K562 (cell line): Measurements from ENCODE around the gene CNTF. TPM values are rescaled to one million over a fixed set of nuclear protein-coding genes. Genes with fewer than 3 reads are reported as not detected.

Source experiments
- ATAC-seq: fragments of 200-7000 bp; cut with Tn5 transposase; 3 replicates; pipeline ENCODE4 v1.9.1; 2020; ENCODE audit warnings: moderate library complexity
- BruUV-seq: library from RNA; stranded (reverse); fragments of 400-500 nt; replicated peaks from 2 replicates; lab custom pipeline; 2021; lab: Mats Ljungman, UMichigan
- CTCF ChIA-PET: fragments of 300-600 bp; formaldehyde crosslinking; extraction: SDS; loops from one replicate; lab custom pipeline; 2021; ENCODE audit warnings: low intra/inter-chr PET ratio; lab: Yijun Ruan, JAX
- POLR2A ChIA-PET: fragments of 300-600, 350-650 bp; sonication (Branson Sonifier 250); formaldehyde crosslinking; extraction: SDS; loops from one replicate; lab custom pipeline; 2021; ENCODE audit warnings: antibody characterized with exemption, inconsistent platforms; lab: Yijun Ruan, JAX
- DNase-seq, 4 experiments: peaks; one replicate each; pipeline versions ENCODE4 v3.0.0 to v3.0.0-alpha.2; 2011 to 2018; ENCODE audit warnings: low spot score in 3 of 4, mixed read lengths in 3 of 4; ENCODE audit errors: extremely low read depth in 1 of 4
- FAIRE-seq: peaks from 2 replicates; lab custom pipeline; 2011; peaks lifted over from hg19 to GRCh38; lab: Jason Lieb, UNC
- H2AFZ ChIP-seq: 2 replicates; pipeline ENCODE4 v1.6.0; 2011; ENCODE audit warnings: low read depth, low read length, control low read depth, inconsistent platforms
- H3K27ac ChIP-seq: fragments of 200-600 bp; 3 replicates; pipeline ENCODE4 v1.8.0; 2011; ENCODE audit warnings: low read depth, mild to moderate bottlenecking, control low read depth, inconsistent platforms, low read length, moderate library complexity, mixed read lengths; ENCODE audit errors: extremely low read depth
- H3K27me3 ChIP-seq, 2 experiments: fragments of 300-600 bp in 1 of 2; 2 replicates in 1 of 2; 3 replicates in 1 of 2; pipeline versions ENCODE4 v1.6.0 to v1.8.0; 2011; ENCODE audit warnings: inconsistent platforms in 2 of 2, low read length in 2 of 2, mild to moderate bottlenecking in 1 of 2, mixed read lengths in 1 of 2, moderate library complexity in 1 of 2; ENCODE audit not compliant: control insufficient read depth in 2 of 2, insufficient read depth in 2 of 2
- H3K36me3 ChIP-seq: fragments of 300-600 bp; 3 replicates; pipeline ENCODE4 v1.8.0; 2011; ENCODE audit warnings: mild to moderate bottlenecking, low read length, inconsistent platforms; ENCODE audit not compliant: control insufficient read depth, insufficient read depth
- H3K4me1 ChIP-seq, 2 experiments: fragments of 200-600 bp in 1 of 2; replicated peaks in 1 of 2; 2 replicates in 1 of 2; 3 replicates in 1 of 2; pipeline versions ENCODE4 v1.5.1 to v1.8.0; 2011; ENCODE audit warnings: inconsistent platforms in 2 of 2, low read length in 2 of 2, mild to moderate bottlenecking in 1 of 2, mixed read lengths in 1 of 2, moderate library complexity in 1 of 2; ENCODE audit not compliant: control insufficient read depth in 2 of 2, insufficient read depth in 2 of 2
- H3K4me2 ChIP-seq: 2 replicates; pipeline ENCODE4 v1.6.1; 2011; ENCODE audit warnings: low read length, control low read depth, inconsistent platforms, mixed read lengths; ENCODE audit not compliant: insufficient read depth
- H3K4me3 ChIP-seq: fragments of 200-600 bp; sonication (generic), shearing (Covaris generic); 2 replicates; pipeline ENCODE4 v1.5.1; 2016; ENCODE audit warnings: control low read depth, inconsistent platforms
- H3K79me2 ChIP-seq: fragments of 200-600 bp; 3 replicates; pipeline ENCODE4 v1.8.0; 2011; ENCODE audit warnings: low read length, inconsistent platforms; ENCODE audit not compliant: control insufficient read depth, insufficient read depth
- H3K9ac ChIP-seq, 2 experiments: 2 replicates each; pipeline versions ENCODE4 v1.6.0 to v1.6.1; 2011; ENCODE audit warnings: low read depth in 2 of 2, low read length in 2 of 2, control low read depth in 1 of 2, inconsistent platforms in 1 of 2, mild to moderate bottlenecking in 1 of 2, mixed read lengths in 1 of 2; ENCODE audit not compliant: insufficient read depth in 1 of 2
- H3K9me1 ChIP-seq: one replicate; pipeline ENCODE4 v1.6.0; 2011; ENCODE audit warnings: inconsistent platforms, mild to moderate bottlenecking, low read length, moderate library complexity; ENCODE audit not compliant: control insufficient read depth, insufficient read depth
- H3K9me3 ChIP-seq: replicated peaks from 2 replicates; pipeline ENCODE4 v1.5.1; 2011; ENCODE audit warnings: low read depth, low read length, inconsistent platforms; ENCODE audit not compliant: control insufficient read depth, insufficient read depth
- H4K20me1 ChIP-seq: replicated peaks from 2 replicates; pipeline ENCODE4 v1.6.1; 2011; ENCODE audit warnings: low read length, inconsistent platforms, mixed read lengths; ENCODE audit not compliant: control insufficient read depth, insufficient read depth
- BCLAF1 ChIP-seq, 2 experiments: fragments of 450-650 bp in 1 of 2; IDR thresholded peaks; 2 replicates each; pipeline ENCODE4 v1.6.1; 2011 to 2017; ENCODE audit warnings: low read depth in 2 of 2, antibody characterized with exemption in 1 of 2, borderline replicate concordance in 1 of 2, low read length in 1 of 2, mild to moderate bottlenecking in 1 of 2, mixed read lengths in 1 of 2; ENCODE audit not compliant: control insufficient read depth in 1 of 2
- TAF1 ChIP-seq: IDR thresholded peaks from 2 replicates; pipeline ENCODE4 v1.6.1; 2011; ENCODE audit warnings: mild to moderate bottlenecking, low read length, moderate library complexity; ENCODE audit not compliant: insufficient read depth, control insufficient read depth, severe bottlenecking; ENCODE audit errors: extremely low read depth
- WGBS: fragments of 100-300 bp; shearing (Covaris generic); methylation state at CpG from one replicate; pipeline ENCODE4 v1.1.6; 2016; ENCODE audit warnings: low coverage, mixed read lengths; ENCODE audit not compliant: insufficient coverage; ENCODE audit errors: missing lambda C conversion rate; 5-methylcytosine and 5-hydroxymethylcytosine counted together
- in situ Hi-C: fragments of 300-500 bp; cut with MboI; formaldehyde crosslinking; loops from 4 replicates; pipeline ENCODE4 v1.15.0; 2018; ENCODE audit warnings: inconsistent platforms, mixed read lengths
- intact Hi-C: fragments of 100-400 bp; cut with micrococcal nuclease; formaldehyde crosslinking; loops from 2 replicates; pipeline ENCODE4 v1.14.2; 2022
- polyA plus RNA-seq, 8 experiments: library from polyadenylated mRNA; depleted of rRNA in 4 of 8; stranded (reverse) in 5 of 8; unstranded in 3 of 8; fragments of >200 nt; fragmentation: Nextera tagmentation in 2 of 8; fragmentation: Illumina TruSeq in 1 of 8; extraction: Ambion mirVana in 2 of 8; extraction: Trizol in 1 of 8; gene quantifications; 2 replicates each; pipeline versions ENCODE4 v1.2.1 to v1.2.3, GENCODE V29; 2011 to 2014; ENCODE audit warnings: inconsistent platforms in 1 of 8, missing spikeins in 1 of 8
- total RNA-seq, 7 experiments: library from RNA; depleted of rRNA in 6 of 7; stranded (reverse); fragments of >200 nt in 6 of 7; fragmentation: Illumina TruSeq in 2 of 7; extraction: Trizol in 2 of 7; gene quantifications; 2 replicates each; pipeline versions ENCODE4 v1.2.1 to v1.2.3, GENCODE V29; 2011 to 2021; ENCODE audit warnings: low replicate concordance in 1 of 7

Gene CNTF
- total and polyA plus RNA-seq, 9 of the 15 experiments (the other 6 are each of a cell fraction or from before 2014, with no cell fraction given): 0.17 to 5.0 (median 2.3) TPM

GRCh38 chr11:58658623-58659022 lies 36.2 kb downstream of the CNTF start (continued):
- TF ChIP-seq BCLAF1 (IDR thresholded peaks at IDR 0.05; ENCODE audit: borderline replicate concordance in 1 of 2, control insufficient read depth in 1 of 2, low read depth in 2 of 2, low read length in 1 of 2): no peak

GRCh38 chr11:58659404-58659803 lies 36.9 kb downstream of the CNTF start:
- no peak for DNase-seq
- in situ Hi-C loops (no loop called here), intact Hi-C loops (no loop called here)
- ATAC-seq: no peak
- Histone ChIP-seq H3K36me3 (no peaks in the 10 kb centered on the region), H3K27ac (no peak overlapping the region), H3K4me2 (no peak overlapping the region), H4K20me1 (no peaks in the 10 kb centered on the region), H2AFZ (no peak overlapping the region), H3K27me3 (no peaks in the 10 kb centered on the region), H3K9ac (no peak overlapping the region), H3K79me2 (no peaks in the 10 kb centered on the region), H3K9me3 (no peaks in the 10 kb centered on the region), H3K4me1 (no peaks in the 10 kb centered on the region), H3K4me3 (no peak overlapping the region), H3K9me1 (no peaks in the 10 kb centered on the region)
- ChIA-PET CTCF (no interaction called here), POLR2A (no interaction called here)
- FAIRE-seq: no peak
- no peak for TF ChIP-seq TAF1
- 6% methylated on average over 2 of the region's 2 CpGs for WGBS
- BruUV-seq: no TSS peak
